CD4-positive, CD25-positive, alpha-beta regulatory T cell (primary cell): ENCODE data around the gene LYPD4. TPM values are rescaled to one million over a fixed set of nuclear protein-coding genes. Genes with fewer than 3 reads are reported as not detected.

ENCODE experiments used
- ATAC-seq, 2 donors: fragments of 150-1000 bp; cut with Tn5 transposase; one replicate each; pipeline ENCODE4 v1.10.0; 2021; ENCODE audit warnings: low read depth in 2 of 2, moderate number of reproducible peaks in 2 of 2, moderate library complexity in 1 of 2
- DNase-seq, 3 donors: peaks; one replicate each; pipeline versions ENCODE4 v3.0.0 to v3.0.0-alpha.2; 2012 to 2022; ENCODE audit warnings: mixed read lengths in 1 of 3
- H3K27ac ChIP-seq: one replicate; pipeline ENCODE4 v1.7.0; 2013; ENCODE audit warnings: mild to moderate bottlenecking, low read length; ENCODE audit not compliant: insufficient read depth, poor library complexity, severe bottlenecking
- H3K27me3 ChIP-seq: one replicate; pipeline ENCODE4 v1.7.0; 2013; ENCODE audit warnings: low read length; ENCODE audit not compliant: control insufficient read depth, insufficient read depth
- H3K36me3 ChIP-seq: one replicate; pipeline ENCODE4 v1.7.0; 2013; ENCODE audit warnings: mild to moderate bottlenecking, low read length, moderate library complexity; ENCODE audit not compliant: control insufficient read depth, insufficient read depth
- H3K4me1 ChIP-seq: 2 replicates; pipeline ENCODE4 v1.7.0; 2013; ENCODE audit warnings: mild to moderate bottlenecking, low read length; ENCODE audit not compliant: insufficient read depth, control insufficient read depth, poor library complexity, severe bottlenecking
- H3K4me3 ChIP-seq: one replicate; pipeline ENCODE4 v1.7.0; 2013; ENCODE audit warnings: low read depth, mild to moderate bottlenecking, low read length, moderate library complexity
- H3K9me3 ChIP-seq, 2 experiments: 1 replicate in 1 of 2; 2 replicates in 1 of 2; pipeline ENCODE4 v1.7.0; 2013; ENCODE audit warnings: low read length in 2 of 2, mild to moderate bottlenecking in 1 of 2, moderate library complexity in 1 of 2; ENCODE audit not compliant: control insufficient read depth in 2 of 2
- H3K27ac Mint-ChIP-seq, 3 donors: one replicate each; pipeline ENCODE4 v1.8.0; 2020 to 2022; ENCODE audit warnings: mild to moderate bottlenecking in 3 of 3, mixed read lengths in 3 of 3, moderate library complexity in 2 of 3
- H3K27me3 Mint-ChIP-seq: one replicate; pipeline ENCODE4 v1.8.0; 2022; ENCODE audit warnings: mild to moderate bottlenecking, mixed read lengths
- H3K36me3 Mint-ChIP-seq: one replicate; pipeline ENCODE4 v1.8.0; 2020; ENCODE audit warnings: mixed read lengths
- H3K4me1 Mint-ChIP-seq, 4 donors: one replicate each; pipeline ENCODE4 v1.8.0; 2020 to 2022; ENCODE audit warnings: mixed read lengths in 4 of 4, mild to moderate bottlenecking in 1 of 4
- H3K4me3 Mint-ChIP-seq, 4 donors: one replicate each; pipeline ENCODE4 v1.8.0; 2020 to 2022; ENCODE audit warnings: mild to moderate bottlenecking in 4 of 4, mixed read lengths in 4 of 4, moderate library complexity in 3 of 4
- H3K9me3 Mint-ChIP-seq, 7 donors: one replicate each; pipeline ENCODE4 v1.8.0; 2020 to 2022; ENCODE audit warnings: mixed read lengths in 7 of 7, mild to moderate bottlenecking in 3 of 7, moderate library complexity in 2 of 7
- polyA plus RNA-seq, 4 donors: library from polyadenylated mRNA; unstranded; fragments of 300-500 nt; fragmentation: Illumina TruSeq; gene quantifications; one replicate each; pipeline ENCODE4 v1.2.3, GENCODE V29; 2021
- total RNA-seq: library from RNA; stranded (reverse); gene quantifications from one replicate; pipeline ENCODE4 v1.2.3, GENCODE V29; 2022

LYPD4 gene
- total and polyA plus RNA-seq, 5 donors from 2014 or later, result not detected

GRCh38 chr19:41845051-41845590 is 638 bp upstream of the LYPD4 start:
- Mint-ChIP-seq H3K27me3 (peaks cover 17% of the 10 kb centered on the region), H3K36me3 (no peaks in the 10 kb centered on the region), H3K9me3 (no peaks in the 10 kb centered on the region), H3K4me3 (no peak overlapping the region), H3K4me1 (no peaks in the 10 kb centered on the region), H3K27ac (no peak overlapping the region)
- Histone ChIP-seq H3K4me1 (no peaks in the 10 kb centered on the region), H3K9me3 (no peaks in the 10 kb centered on the region), H3K27ac (no peak overlapping the region), H3K4me3 (no peak overlapping the region), H3K36me3 (no peaks in the 10 kb centered on the region), H3K27me3 (no peaks in the 10 kb centered on the region)
- ATAC-seq (no peak), DNase-seq (no peak)

- Mint-ChIP-seq H3K27me3 (peaks cover 17% of the 10 kb centered on the region), H3K9me3 (no peaks in the 10 kb centered on the region), H3K27ac (no peak within 1 kb of the TSS), H3K4me3 (no peak within 1 kb of the TSS), H3K4me1 (no peaks in the 10 kb centered on the region), H3K36me3 (no peaks in the 10 kb centered on the region)
- no peak for ATAC-seq
- Histone ChIP-seq H3K27ac (no peak within 1 kb of the TSS), H3K9me3 (no peaks in the 10 kb centered on the region), H3K27me3 (no peaks in the 10 kb centered on the region), H3K36me3 (no peaks in the 10 kb centered on the region), H3K4me1 (no peaks in the 10 kb centered on the region), H3K4me3 (no peak within 1 kb of the TSS)
- no peak for DNase-seq
Measured at GRCh38 chr19:41845001-41845050, 343 bp upstream of the LYPD4 start, which contains the start of gene DMRTC2. TSS of gene DMRTC2 (plus strand) at chr19:41845042. CDS start at chr19:41847429, 2,387 bp downstream.

DNA sequence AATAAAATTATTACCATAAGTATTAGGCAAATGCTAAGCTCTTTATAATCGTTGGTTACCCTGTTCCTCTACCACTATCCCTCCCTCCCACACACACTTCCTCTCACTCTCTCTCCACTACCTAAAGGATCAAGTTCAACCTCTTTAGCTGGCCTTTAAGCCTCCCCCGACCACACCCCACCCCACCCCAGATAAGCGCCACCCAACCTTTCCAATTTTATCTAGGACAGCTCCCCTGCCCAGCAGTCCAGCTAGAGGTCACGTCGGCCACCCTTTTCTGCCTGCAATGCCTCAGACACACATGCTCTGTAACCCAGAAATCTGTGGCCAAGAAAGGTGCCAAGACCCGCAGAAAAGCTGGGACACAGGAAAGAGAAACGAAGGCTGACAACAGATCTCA is 1.1 kb downstream of the LYPD4 start:
- peaks cover 5% of the 10 kb centered on the region for H3K27me3 ChIP-seq
- H3K27ac Mint-ChIP-seq, result peak overlapping the region in 1 of 3 donors; percentile 46
- peaks cover 13% of the 10 kb centered on the region for H3K27me3 Mint-ChIP-seq
- no peak for ATAC-seq
- H3K4me3 ChIP-seq, result no peak overlapping the region
- no peak overlapping the region for H3K4me3 Mint-ChIP-seq
- no peaks in the 10 kb centered on the region for H3K9me3 Mint-ChIP-seq
- H3K27ac ChIP-seq, result no peak overlapping the region
- no peaks in the 10 kb centered on the region for H3K36me3 Mint-ChIP-seq
- H3K36me3 ChIP-seq, result no peaks in the 10 kb centered on the region
- no peaks in the 10 kb centered on the region for H3K9me3 ChIP-seq
- H3K4me1 Mint-ChIP-seq, result no peaks in the 10 kb centered on the region
- H3K4me1 ChIP-seq, result no peaks in the 10 kb centered on the region
- DNase-seq, result no peak

DNA sequence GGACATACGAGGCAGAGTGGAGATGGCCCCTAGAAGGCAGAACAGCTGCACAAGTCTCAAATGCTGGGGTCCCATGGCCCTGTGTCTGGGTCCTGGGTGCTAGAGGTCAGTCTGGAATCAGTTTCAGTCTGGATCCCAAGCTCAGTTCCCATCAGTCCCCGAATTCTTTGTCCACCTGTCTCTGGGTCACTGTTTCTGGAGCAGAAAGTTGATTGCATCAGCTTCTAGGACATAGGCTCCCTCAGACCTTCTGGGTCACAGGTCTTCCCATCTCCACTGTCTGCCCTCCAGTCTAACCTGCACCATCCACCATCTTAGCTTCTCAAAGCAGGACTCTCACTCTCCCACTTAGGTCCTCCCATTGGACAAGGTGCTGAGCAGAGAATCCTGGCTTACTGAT is 5.3 kb downstream of the LYPD4 start:
- Histone ChIP-seq H3K4me3 (no peak overlapping the region), H3K27me3 (peaks cover 8% of the 10 kb centered on the region), H3K4me1 (no peaks in the 10 kb centered on the region), H3K9me3 (no peaks in the 10 kb centered on the region), H3K27ac (no peak overlapping the region), H3K36me3 (no peaks in the 10 kb centered on the region)
- H3K27me3 Mint-ChIP-seq, result peaks cover 19% of the 10 kb centered on the region
- DNase-seq, result no peak
- peaks cover 0 to 2% (median 0%) of the 10 kb centered on the region in 4 donors for H3K4me1 Mint-ChIP-seq
- H3K27ac Mint-ChIP-seq, result peak overlapping the region in 1 of 3 donors; percentile 43
- no peak overlapping the region for H3K4me3 Mint-ChIP-seq
- no peaks in the 10 kb centered on the region for H3K36me3 Mint-ChIP-seq
- no peak for ATAC-seq
- no peaks in the 10 kb centered on the region for H3K9me3 Mint-ChIP-seq

- H3K9me3 ChIP-seq, result no peaks in the 10 kb centered on the region
- Mint-ChIP-seq H3K27me3 (peaks cover 21% of the 10 kb centered on the region), H3K9me3 (no peaks in the 10 kb centered on the region), H3K4me1 (peaks cover 0 to 2% (median 0%) of the 10 kb centered on the region in 4 donors), H3K27ac (no peak overlapping the region), H3K4me3 (no peak overlapping the region), H3K36me3 (no peaks in the 10 kb centered on the region)
- H3K4me3 ChIP-seq, result no peak overlapping the region
- no peaks in the 10 kb centered on the region for H3K4me1 ChIP-seq
- ATAC-seq, result no peak
- peaks cover 8% of the 10 kb centered on the region for H3K27me3 ChIP-seq
- no peak overlapping the region for H3K27ac ChIP-seq
- DNase-seq, result no peak
- no peaks in the 10 kb centered on the region for H3K36me3 ChIP-seq
Measured at GRCh38 chr19:41837981-41838708, 6.3 kb downstream of the LYPD4 start.

DNA sequence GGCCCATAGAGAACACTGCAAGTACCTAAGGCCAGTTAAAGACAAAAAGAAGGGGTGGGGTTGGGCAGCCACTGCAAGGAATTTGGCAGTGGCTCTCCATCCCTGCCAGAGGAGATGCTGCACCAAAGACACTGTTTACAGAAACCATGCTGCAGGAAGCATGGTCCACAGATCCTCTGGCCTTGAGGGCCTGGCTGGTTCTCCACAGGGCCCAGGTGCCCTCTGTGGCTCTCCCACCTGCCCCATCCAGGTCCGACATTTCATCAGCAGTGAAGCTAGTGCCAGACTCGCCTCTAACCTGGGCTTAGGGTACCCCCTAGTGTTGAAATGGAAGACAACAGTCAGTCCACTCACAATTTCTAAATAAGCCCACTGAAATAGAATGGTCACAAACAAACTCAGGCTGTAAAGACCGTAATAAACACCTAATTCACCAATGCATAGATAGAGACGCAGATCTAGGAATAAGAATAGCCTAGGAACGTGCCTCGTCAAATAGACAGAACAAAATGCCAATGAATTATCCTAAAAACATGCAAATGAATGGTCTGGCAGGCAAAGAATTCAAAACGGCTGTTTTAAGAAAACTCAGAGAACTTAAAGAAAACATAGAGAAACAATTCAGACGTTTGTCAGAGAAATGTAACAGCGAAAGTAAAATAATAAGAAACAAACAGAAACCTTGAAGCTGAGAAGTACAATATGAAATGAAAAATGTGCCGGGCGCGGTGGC is 23.3 kb downstream of the LYPD4 start:
- Mint-ChIP-seq H3K27ac (no peak overlapping the region), H3K4me3 (no peak overlapping the region), H3K9me3 (peaks cover 0 to 2% (median 0%) of the 10 kb centered on the region in 7 donors), H3K27me3 (peaks cover 37% of the 10 kb centered on the region), H3K36me3 (no peaks in the 10 kb centered on the region), H3K4me1 (peaks cover 0 to 3% (median 0%) of the 10 kb centered on the region in 4 donors)
- Histone ChIP-seq H3K36me3 (no peaks in the 10 kb centered on the region), H3K27me3 (peaks cover 2% of the 10 kb centered on the region), H3K4me3 (no peak overlapping the region), H3K9me3 (no peaks in the 10 kb centered on the region), H3K27ac (no peak overlapping the region), H3K4me1 (no peaks in the 10 kb centered on the region)
- ATAC-seq, result peak; percentile 53 to 63
- DNase-seq, result peak; percentile 14 to 63 (median 56)

DNA sequence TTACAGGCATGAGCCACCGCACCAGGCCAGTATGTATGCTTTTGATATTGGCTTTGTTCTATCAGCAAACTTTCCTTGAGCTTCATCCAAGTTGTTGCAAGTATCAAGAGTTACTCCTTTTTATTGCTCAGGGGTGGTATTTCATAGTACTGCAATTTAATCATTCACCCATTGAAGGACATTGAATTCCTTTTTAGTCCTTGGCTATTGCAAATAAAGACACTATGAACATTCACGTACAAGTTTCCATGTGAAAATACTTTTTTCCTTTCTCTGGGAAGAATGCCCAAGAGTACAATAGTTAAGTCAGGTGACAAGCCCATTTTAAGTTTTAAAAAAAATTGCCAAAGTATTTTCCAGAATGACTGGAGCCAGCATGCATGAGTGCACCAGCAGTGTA is 27.7 kb downstream of the LYPD4 start:
- H3K36me3 Mint-ChIP-seq, result no peaks in the 10 kb centered on the region

GRCh38 chr19:41815301-41815700 is 29.2 kb downstream of the LYPD4 start:
- DNase-seq, result no peak
- H3K4me3 Mint-ChIP-seq, result no peak overlapping the region
- no peaks in the 10 kb centered on the region for H3K36me3 Mint-ChIP-seq
- peaks cover 0 to 5% (median 0%) of the 10 kb centered on the region in 4 donors for H3K4me1 Mint-ChIP-seq
- H3K27me3 Mint-ChIP-seq, result peaks cover 8% of the 10 kb centered on the region
- Histone ChIP-seq H3K4me1 (no peaks in the 10 kb centered on the region), H3K9me3 (no peaks in the 10 kb centered on the region), H3K36me3 (no peaks in the 10 kb centered on the region), H3K4me3 (no peak overlapping the region), H3K27ac (no peak overlapping the region), H3K27me3 (no peaks in the 10 kb centered on the region)
- no peak for ATAC-seq
- no peak overlapping the region for H3K27ac Mint-ChIP-seq
- H3K9me3 Mint-ChIP-seq, result no peaks in the 10 kb centered on the region

More for the DNA sequence above, 27.7 kb downstream of the LYPD4 start:
- H3K27me3 Mint-ChIP-seq, result peaks cover 11% of the 10 kb centered on the region
- no peak overlapping the region for H3K4me3 Mint-ChIP-seq
- Histone ChIP-seq H3K4me3 (no peak overlapping the region), H3K9me3 (no peaks in the 10 kb centered on the region), H3K27me3 (no peaks in the 10 kb centered on the region), H3K4me1 (no peaks in the 10 kb centered on the region), H3K27ac (no peak overlapping the region), H3K36me3 (no peaks in the 10 kb centered on the region)
- H3K27ac Mint-ChIP-seq, result no peak overlapping the region
- no peaks in the 10 kb centered on the region for H3K9me3 Mint-ChIP-seq
- H3K4me1 Mint-ChIP-seq, result peaks cover 0 to 5% (median 1%) of the 10 kb centered on the region in 4 donors
- DNase-seq (no peak), ATAC-seq (no peak)
